ENCODE data around the gene SMARCC2. TPM values are rescaled to one million over a fixed set of nuclear protein-coding genes. Genes with fewer than 3 reads are reported as not detected.

The SMARCC2 gene
- total RNA-seq, 1 donor from 2014 or later: 136 TPM

- peak overlapping the region; percentile 43 for H3K27ac Mint-ChIP-seq
- no peak overlapping the region for H3K4me3 Mint-ChIP-seq
- DNase-seq: no peak
- peaks cover 11% of the 10 kb centered on the region for H3K36me3 Mint-ChIP-seq (ENCODE audit: low read depth)
- peaks cover 28% of the 10 kb centered on the region for H3K4me1 Mint-ChIP-seq
- no peaks in the 10 kb centered on the region for H3K27me3 Mint-ChIP-seq
- POLR2A ChIA-PET: interaction anchor here (0.7 kb wide), 1 partner anchor 63 kb away, joined by 4 read pairs; no protein-coding TSS in a partner anchor
- peak; percentile 68 for TF ChIP-seq CTCF (IDR thresholded peaks at IDR 0.05)
- no peak for ATAC-seq (ENCODE audit: low read depth)
- intact Hi-C loops (cut with micrococcal nuclease): loop anchor here (1.0 kb wide), 8 partner anchors 12 to 380 kb away; partner anchors contain the start of genes ANKRD52, NABP2 and SPRYD4
- CTCF ChIA-PET: interaction anchor here (1.1 to 6.4 kb wide), 10 partner anchors 14 to 311 kb away, joined by 3 to 40 read pairs (median 6); partner anchors contain the start of genes ANKRD52, COQ10A and RNF41
- H3K9me3 Mint-ChIP-seq: no peaks in the 10 kb centered on the region
Measured at GRCh38 chr12:56193025-56193578, 3.8 kb upstream of the SMARCC2 start.

DNA sequence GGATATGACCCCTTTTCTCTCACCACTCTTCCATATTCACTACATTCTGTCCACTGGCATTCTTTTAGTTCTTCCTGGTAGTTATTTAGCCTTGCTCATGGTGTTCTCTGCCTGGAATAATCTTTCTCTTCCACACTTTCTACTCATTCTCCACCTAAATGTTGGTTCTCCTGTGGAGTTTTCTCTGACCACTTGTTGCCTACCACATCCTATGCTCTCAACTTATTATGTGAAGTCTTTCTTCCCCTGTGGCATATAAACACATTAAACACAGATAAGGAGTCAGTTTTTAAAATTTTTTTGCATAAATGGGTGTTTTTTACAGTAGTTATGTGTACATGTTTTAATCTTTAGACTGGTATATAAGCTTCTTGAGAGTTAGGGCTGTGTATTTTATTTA is 3.3 kb upstream of the SMARCC2 start:
- H3K27ac Mint-ChIP-seq: peak overlapping the region; percentile 43

GRCh38 chr12:56190695-56191155 is 1.4 kb upstream of the SMARCC2 start:
- CTCF ChIA-PET: interaction anchor here (3.8 to 6.4 kb wide), 4 partner anchors 16 to 71 kb away, joined by 36 to 80 read pairs (median 50); partner anchors contain the start of genes ESYT1, RNF41 and ZC3H10
- Mint-ChIP-seq H3K36me3 (ENCODE audit: low read depth) (peaks cover 23% of the 10 kb centered on the region), H3K4me1 (peaks cover 43% of the 10 kb centered on the region), H3K9me3 (no peaks in the 10 kb centered on the region), H3K27ac (peak overlapping the region; percentile 96), H3K27me3 (no peaks in the 10 kb centered on the region), H3K4me3 (peak overlapping the region; percentile 95)
- no peak for TF ChIP-seq CTCF (IDR thresholded peaks at IDR 0.05)
- no peak for DNase-seq
- intact Hi-C loops (cut with micrococcal nuclease): loop anchor here (1.0 kb wide), 3 partner anchors 32 to 452 kb away; partner anchors contain the start of gene MYL6
- POLR2A ChIA-PET: interaction anchor here (0.7 to 5.7 kb wide), 10 partner anchors 9 to 452 kb away, joined by 3 to 116 read pairs (median 16); partner anchors contain the start of genes ANKRD52, COQ10A, ESYT1 and MYL6
- no peak for ATAC-seq (ENCODE audit: low read depth)

More for the DNA sequence above, 3.3 kb upstream of the SMARCC2 start:
- ChIA-PET POLR2A (interaction anchor here (0.6 to 5.7 kb wide), 4 partner anchors 29 to 137 kb away, joined by 4 to 83 read pairs (median 8); partner anchors contain the start of genes ANKRD52 and RNF41), CTCF (interaction anchor here (1.1 to 6.4 kb wide), 11 partner anchors 14 to 311 kb away, joined by 3 to 40 read pairs (median 7); partner anchors contain the start of genes ANKRD52, COQ10A and RNF41)
- Mint-ChIP-seq H3K4me3 (no peak overlapping the region), H3K36me3 (ENCODE audit: low read depth) (peaks cover 11% of the 10 kb centered on the region), H3K9me3 (no peaks in the 10 kb centered on the region), H3K27me3 (no peaks in the 10 kb centered on the region), H3K4me1 (peaks cover 33% of the 10 kb centered on the region)
- intact Hi-C loops (cut with micrococcal nuclease): no loop called here
- DNase-seq (no peak), ATAC-seq (ENCODE audit: low read depth) (no peak)
- TF ChIP-seq CTCF (IDR thresholded peaks at IDR 0.05): no peak

DNA sequence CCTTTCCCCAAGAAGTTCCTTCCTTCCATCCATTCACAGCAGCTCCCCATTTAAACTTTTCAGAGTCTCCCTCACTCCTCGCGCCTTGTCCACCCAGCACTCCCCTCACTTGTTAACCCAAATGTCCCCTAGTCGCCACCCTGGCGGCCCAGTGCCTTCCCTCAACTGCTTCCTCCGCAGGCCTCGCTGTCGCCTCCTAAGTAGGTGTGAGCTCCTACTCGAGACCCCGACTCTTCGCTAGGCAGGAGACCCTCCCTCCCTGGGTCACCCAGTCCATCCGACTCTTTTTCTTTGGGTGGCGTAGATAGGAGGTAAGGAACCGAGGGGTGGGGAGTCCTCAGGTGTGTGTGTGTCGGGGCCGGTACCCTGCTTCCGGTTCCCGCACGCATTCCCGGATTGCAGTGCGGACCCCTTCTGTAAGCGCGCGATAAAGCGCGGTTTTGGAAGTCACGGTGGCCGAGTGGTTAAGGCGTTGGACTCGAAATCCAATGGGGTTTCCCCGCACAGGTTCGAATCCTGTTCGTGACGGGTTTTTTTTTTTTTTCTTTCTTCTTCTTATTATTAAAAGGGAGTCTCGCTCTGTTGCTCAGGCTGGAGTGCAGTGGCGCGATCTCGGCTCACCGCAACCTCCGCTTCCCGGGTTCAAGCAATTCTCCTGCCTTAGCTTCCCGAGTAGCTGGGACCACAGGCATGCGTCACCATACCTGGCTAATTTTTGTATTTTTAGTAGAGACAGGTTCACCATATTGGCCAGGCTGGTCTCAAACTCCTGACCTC is 823 bp upstream of the SMARCC2 start:
- Mint-ChIP-seq H3K27me3 (no peaks in the 10 kb centered on the region), H3K27ac (peak overlapping the region; percentile 96), H3K36me3 (ENCODE audit: low read depth) (peaks cover 25% of the 10 kb centered on the region), H3K9me3 (no peaks in the 10 kb centered on the region), H3K4me3 (peak overlapping the region; percentile 95), H3K4me1 (peaks cover 43% of the 10 kb centered on the region)
- TF ChIP-seq CTCF (IDR thresholded peaks at IDR 0.05): no peak
- peak; percentile 72 for DNase-seq
- ChIA-PET POLR2A (interaction anchor here (0.6 to 5.7 kb wide), 42 partner anchors 9 to 498 kb away, joined by 3 to 116 read pairs (median 6); partner anchors contain the start of genes ANKRD52, BLOC1S1, CNPY2 and COQ10A), CTCF (interaction anchor here (0.5 to 6.4 kb wide), 29 partner anchors 7 to 1393 kb away, joined by 3 to 80 read pairs (median 4); partner anchors contain the start of genes COQ10A, ESYT1, MYL6 and RNF41)
- intact Hi-C loops (cut with micrococcal nuclease): loop anchor here (1.0 kb wide), 6 partner anchors 32 to 452 kb away; partner anchors contain the start of gene MYL6
- ATAC-seq (ENCODE audit: low read depth): peak; percentile 38
